SK-N-SH treated with all-trans-retinoic acid at 6 μM for 48 hours (cell line): Measurements from ENCODE around the gene NKX6-2.

Source experiments
- CREB5 ChIP-seq: fragments of 250-450 bp; sonication (Bioruptor Pico); IDR thresholded peaks from 2 replicates; pipeline ENCODE4 v1.5.1; 2020; ENCODE audit warnings: low read depth, mild to moderate bottlenecking, moderate library complexity
- ZNF565 ChIP-seq: fragments of 450-650 bp; formaldehyde crosslinking; conservative IDR thresholded peaks from 2 replicates; pipeline ENCODE4 v1.5.0; 2020; ENCODE audit warnings: low read depth, mild to moderate bottlenecking, moderate library complexity

DNA sequence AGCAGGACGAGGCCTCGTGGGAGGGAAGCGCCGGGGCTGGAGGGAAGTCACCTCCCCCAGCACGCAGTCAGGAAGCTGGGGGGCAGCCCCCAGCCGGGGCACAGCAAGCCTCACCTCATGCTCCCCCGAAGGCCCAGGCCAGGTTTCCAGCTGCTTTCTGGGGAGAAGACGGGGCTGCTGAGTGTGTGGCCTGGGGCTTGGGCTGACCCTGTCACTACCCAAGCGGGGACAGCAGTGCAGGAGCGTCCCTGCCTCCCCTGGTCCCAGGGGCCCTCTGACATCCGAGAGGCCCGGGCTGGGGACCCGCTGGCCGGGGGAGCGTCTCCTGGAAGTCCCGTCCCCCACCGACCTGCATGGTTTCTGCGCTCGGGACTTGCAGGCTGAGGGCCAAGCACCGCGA, 19.7 kb upstream of the NKX6-2 start:
- TF ChIP-seq CREB5 (no peak), ZNF565 (CRISPR knock-in tag) (no peak)
